ENCODE data around the gene IL15. TPM values are rescaled to one million over a fixed set of nuclear protein-coding genes. Genes with fewer than 3 reads are reported as not detected.

Gene IL15
- total and polyA plus RNA-seq, 2 of the 8 experiments (the other 6 are each of a cell fraction or from before 2014, with no cell fraction given), result 0.30 to 0.61 TPM

GRCh38 chr4:141713771-141714445 lies 77.5 kb downstream of the IL15 start:
- Histone ChIP-seq H3K79me2 (ENCODE audit: control insufficient read depth in 1 of 2, insufficient read depth in 2 of 2, low read length in 2 of 2) (no peaks in the 10 kb centered on the region), H3K27me3 (replicated peaks in 1 of 4; ENCODE audit: control insufficient read depth in 3 of 4, extremely low read depth in 1 of 4, insufficient read depth in 3 of 4, low read length in 3 of 4) (no peaks in the 10 kb centered on the region), H3K9me3 (ENCODE audit: insufficient read depth in 2 of 2, low read depth in 1 of 2, low read length in 1 of 2) (no peaks in the 10 kb centered on the region), H3K9ac (replicated peaks in 1 of 4; ENCODE audit: extremely low read depth in 1 of 4, low read depth in 3 of 4, low read length in 3 of 4) (no peak overlapping the region), H2BK12ac (ENCODE audit: low read depth, low read length) (no peak overlapping the region; the same call in 1 of the 2 replicates), H3K4ac (replicated peaks; ENCODE audit: insufficient read length, low read depth, low read length) (no peak overlapping the region), H2BK120ac (replicated peaks; ENCODE audit: low read depth, low read length) (no peak overlapping the region), H4K20me1 (replicated peaks in 1 of 2; ENCODE audit: control insufficient read depth in 1 of 2, insufficient read depth in 2 of 2, low read length in 2 of 2) (no peaks in the 10 kb centered on the region), H3K79me1 (ENCODE audit: low read depth, low read length) (no peaks in the 10 kb centered on the region), H3K4me1 (replicated peaks in 1 of 4; ENCODE audit: control insufficient read depth in 3 of 4, insufficient read depth in 4 of 4, low read length in 3 of 4) (no peaks in the 10 kb centered on the region), H3K14ac (ENCODE audit: insufficient read length) (no peak overlapping the region), H2BK5ac (ENCODE audit: low read depth, low read length) (no peak overlapping the region), H2BK20ac (ENCODE audit: low read length) (no peak overlapping the region), H2BK15ac (ENCODE audit: low read length) (no peak overlapping the region), H3K4me2 (ENCODE audit: insufficient read depth in 1 of 2, low read depth in 2 of 2, low read length in 2 of 2) (no peak overlapping the region), H4K5ac (ENCODE audit: insufficient read length, low read depth, low read length) (no peak overlapping the region), H3K36me3 (ENCODE audit: control insufficient read depth in 2 of 4, insufficient read depth in 4 of 4, low read length in 3 of 4) (no peaks in the 10 kb centered on the region), H3K27ac (ENCODE audit: low read depth, low read length) (no peak overlapping the region), H3K56ac (replicated peaks; ENCODE audit: insufficient read length, low read depth, low read length) (no peak overlapping the region), H3K23me2 (ENCODE audit: low read depth, low read length) (no peaks in the 10 kb centered on the region), H3K4me3 (ENCODE audit: extremely low read depth in 1 of 4, insufficient read depth in 2 of 4, low read depth in 3 of 4, low read length in 4 of 4) (no peak overlapping the region), H3K18ac (ENCODE audit: extremely low read depth, low read length) (no peak overlapping the region), H3K23ac (ENCODE audit: insufficient read length) (no peak overlapping the region), H4K91ac (replicated peaks; ENCODE audit: insufficient read length, low read length) (no peak overlapping the region), H2AK5ac (ENCODE audit: low read depth, low read length) (no peak overlapping the region), H2AFZ (ENCODE audit: low read length) (0 out of 2 replicates have a peak overlapping the region, but pooled peaks have one; percentile 2), H4K8ac (ENCODE audit: extremely low read depth, insufficient read depth, low read length) (no peak overlapping the region)
- FAIRE-seq (no peak), DNase-seq (ENCODE audit: low read depth in 1 of 2, low spot score in 2 of 2) (no peak)
- 76% methylated on average over 3 of the region's 3 CpGs; no CpG with 5 or more reads in 1 of the 2 experiments for WGBS, 2 experiments (ENCODE audit: extremely low coverage in 1 of 2, insufficient coverage in 1 of 2, insufficient read length in 1 of 2, insufficient replicate concordance in 2 of 2, low coverage in 1 of 2, low lambda C conversion rate in 2 of 2, missing lambda C conversion rate in 1 of 2)
- TF ChIP-seq BACH1 (IDR thresholded peaks at IDR 0.05; ENCODE audit: low read length) (peak; percentile 94), TEAD4 (IDR thresholded peaks at IDR 0.05; ENCODE audit: low read depth, low read length) (no peak), YY1 (IDR thresholded peaks at IDR 0.05; ENCODE audit: low read depth, low read length) (no peak), MAFK (IDR thresholded peaks at IDR 0.05; ENCODE audit: low read depth, low read length) (peak; percentile 70; the same call in 1 of the 2 replicates), SP2 (IDR thresholded peaks at IDR 0.05; ENCODE audit: low read length) (no peak), NRF1 (IDR thresholded peaks at IDR 0.05; ENCODE audit: low read depth, low read length) (no peak)
- ChIA-PET CTCF (ENCODE audit: partially characterized antibody) (interaction anchor here (1.6 to 3.8 kb wide), 2 partner anchors 11 to 368 kb away, joined by 3 to 25 read pairs; no protein-coding TSS in a partner anchor), POLR2A (ENCODE audit: partially characterized antibody) (no interaction called here)

Data from H1 (cell line).